IMR-90 (cell line): Measurements from ENCODE around the gene ARMC6. TPM values are rescaled to one million over a fixed set of nuclear protein-coding genes. Genes with fewer than 3 reads are reported as not detected.

ENCODE experiments used
- ATAC-seq: fragments of 200-7000 bp; cut with Tn5 transposase; 2 replicates; pipeline ENCODE4 v1.9.1; 2020; ENCODE audit warnings: low read depth, mild to moderate bottlenecking, moderate library complexity
- BruUV-seq: library from RNA; stranded (reverse); fragments of 400-500 nt; replicated peaks from 2 replicates; lab custom pipeline; 2021; lab: Mats Ljungman, UMichigan
- CTCF ChIA-PET: fragments of 300-600 bp; formaldehyde crosslinking; extraction: SDS; loops from one replicate; lab custom pipeline; 2021; ENCODE audit warnings: antibody characterized with exemption; lab: Yijun Ruan, JAX
- POLR2A ChIA-PET: fragments of 300-600 bp; sonication (Branson Sonifier 250); formaldehyde crosslinking; loops from one replicate; lab custom pipeline; 2022; ENCODE audit warnings: antibody characterized with exemption; ENCODE audit not compliant: unreplicated experiment; lab: Charles Lee
- DNase-seq: peaks from one replicate; pipeline ENCODE4 v3.0.0; 2013
- H2AFZ ChIP-seq: replicated peaks from 2 replicates; pipeline ENCODE3; 2013; ENCODE audit warnings: low read length, mild to moderate bottlenecking; ENCODE audit not compliant: poor library complexity
- H2AK5ac ChIP-seq: 2 replicates; pipeline ENCODE4 v1.6.1; 2013; ENCODE audit warnings: low read depth, low read length, inconsistent platforms
- H2AK9ac ChIP-seq: replicated peaks from 2 replicates; pipeline ENCODE3; 2013; ENCODE audit warnings: mild to moderate bottlenecking, low read depth, low read length, moderate library complexity; ENCODE audit not compliant: poor library complexity
- H2BK120ac ChIP-seq: 2 replicates; pipeline ENCODE4 v1.6.1; 2013; ENCODE audit warnings: low read depth, low read length, inconsistent platforms
- H2BK15ac ChIP-seq: 3 replicates; pipeline ENCODE4 v1.6.1; 2013; ENCODE audit warnings: low read depth, low read length, inconsistent platforms
- H2BK20ac ChIP-seq: 2 replicates; pipeline ENCODE4 v1.6.1; 2013; ENCODE audit warnings: low read depth, mild to moderate bottlenecking, inconsistent platforms, low read length, moderate library complexity
- H2BK5ac ChIP-seq: 2 replicates; pipeline ENCODE4 v1.6.1; 2013; ENCODE audit warnings: mild to moderate bottlenecking, low read depth, low read length, inconsistent platforms; ENCODE audit not compliant: poor library complexity, severe bottlenecking
- H3K14ac ChIP-seq: replicated peaks from 2 replicates; pipeline ENCODE4 v1.6.1; 2013; ENCODE audit warnings: low read depth, low read length, inconsistent platforms
- H3K18ac ChIP-seq: 2 replicates; pipeline ENCODE4 v1.6.1; 2013; ENCODE audit warnings: low read depth, low read length, control low read depth
- H3K23ac ChIP-seq: 2 replicates; pipeline ENCODE4 v1.6.1; 2013; ENCODE audit warnings: low read depth, low read length, inconsistent platforms
- H3K27ac ChIP-seq: 2 replicates; pipeline ENCODE4 v1.5.1; 2013; ENCODE audit warnings: mild to moderate bottlenecking, control low read depth, low read length; ENCODE audit not compliant: insufficient read depth
- H3K27me3 ChIP-seq: 2 replicates; pipeline ENCODE4 v1.6.1; 2013; ENCODE audit warnings: low read length; ENCODE audit not compliant: control insufficient read depth, insufficient read depth
- H3K36me3 ChIP-seq: 2 replicates; pipeline ENCODE4 v1.6.1; 2013; ENCODE audit warnings: low read length, mixed read lengths; ENCODE audit not compliant: control insufficient read depth, insufficient read depth
- H3K4ac ChIP-seq: 2 replicates; pipeline ENCODE4 v1.6.1; 2013; ENCODE audit warnings: low read depth, low read length, inconsistent platforms
- H3K4me1 ChIP-seq: 2 replicates; pipeline ENCODE4 v1.6.1; 2013; ENCODE audit warnings: low read length, mixed read lengths; ENCODE audit not compliant: control insufficient read depth, insufficient read depth
- H3K4me2 ChIP-seq: 2 replicates; pipeline ENCODE4 v1.6.1; 2013; ENCODE audit warnings: low read depth, mild to moderate bottlenecking, control low read depth, low read length, moderate library complexity
- H3K4me3 ChIP-seq: 2 replicates; pipeline ENCODE4 v1.5.1; 2013; ENCODE audit warnings: low read depth, mild to moderate bottlenecking, control low read depth, low read length, moderate library complexity; ENCODE audit not compliant: insufficient read depth
- H3K56ac ChIP-seq: 2 replicates; pipeline ENCODE4 v1.6.1; 2013; ENCODE audit warnings: low read length, inconsistent platforms; ENCODE audit not compliant: insufficient read depth; ENCODE audit errors: extremely low read depth
- H3K79me1 ChIP-seq, 2 experiments: 2 replicates each; pipeline ENCODE4 v1.6.1; 2013; ENCODE audit warnings: low read length in 2 of 2, inconsistent platforms in 1 of 2, low read depth in 1 of 2
- H3K9ac ChIP-seq: 2 replicates; pipeline ENCODE4 v1.6.1; 2013; ENCODE audit warnings: low read depth, low read length, control low read depth
- H3K9me1 ChIP-seq: 2 replicates; pipeline ENCODE4 v1.6.1; 2013; ENCODE audit warnings: low read length, inconsistent platforms; ENCODE audit not compliant: insufficient read depth
- H3K9me3 ChIP-seq: 2 replicates; pipeline ENCODE4 v1.6.1; 2013; ENCODE audit warnings: low read length; ENCODE audit not compliant: control insufficient read depth, insufficient read depth
- H4K20me1 ChIP-seq: 2 replicates; pipeline ENCODE4 v1.6.1; 2013; ENCODE audit warnings: low read length, inconsistent platforms; ENCODE audit not compliant: insufficient read depth
- H4K5ac ChIP-seq: 2 replicates; pipeline ENCODE4 v1.6.1; 2013; ENCODE audit warnings: mild to moderate bottlenecking, low read depth, low read length, control low read depth
- H4K8ac ChIP-seq, 2 experiments: 2 replicates each; pipeline ENCODE4 v1.6.1; 2013; ENCODE audit warnings: low read depth in 2 of 2, low read length in 2 of 2, control low read depth in 1 of 2, inconsistent platforms in 1 of 2
- H4K91ac ChIP-seq: 2 replicates; pipeline ENCODE4 v1.6.1; 2013; ENCODE audit warnings: low read depth, low read length, inconsistent platforms; ENCODE audit not compliant: insufficient read depth
- BHLHE40 ChIP-seq: fragments of 150-350 bp; IDR thresholded peaks from 2 replicates; pipeline ENCODE4 v1.6.1; 2016; ENCODE audit warnings: mild to moderate bottlenecking, low read depth, low read length
- CEBPB ChIP-seq: IDR thresholded peaks from 2 replicates; pipeline ENCODE4 v1.6.1; 2012; ENCODE audit warnings: low read depth, low read length, improper control_type of control experiment
- CHD1 ChIP-seq: IDR thresholded peaks from 2 replicates; pipeline ENCODE4 v1.6.1; 2012; ENCODE audit warnings: low read depth, low read length, improper control_type of control experiment
- ELK1 ChIP-seq: fragments of 150-350 bp; IDR thresholded peaks from 2 replicates; pipeline ENCODE4 v1.6.1; 2016; ENCODE audit warnings: low read depth, mild to moderate bottlenecking, low read length, moderate library complexity, borderline replicate concordance
- FOS ChIP-seq: fragments of 150-350 bp; IDR thresholded peaks from 2 replicates; pipeline ENCODE4 v1.6.1; 2016; ENCODE audit warnings: low read depth, low read length
- MAFK ChIP-seq: IDR thresholded peaks from 2 replicates; pipeline ENCODE4 v1.6.1; 2012; ENCODE audit warnings: low read depth, low read length, improper control_type of control experiment
- MAZ ChIP-seq: IDR thresholded peaks from 2 replicates; pipeline ENCODE4 v1.6.1; 2012; ENCODE audit warnings: low read depth, mild to moderate bottlenecking, low read length, improper control_type of control experiment, moderate library complexity, borderline replicate concordance
- MXI1 ChIP-seq: IDR thresholded peaks from 2 replicates; pipeline ENCODE4 v1.6.1; 2012; ENCODE audit warnings: low read depth, mild to moderate bottlenecking, low read length, moderate library complexity, borderline replicate concordance
- NFE2L2 ChIP-seq: fragments of 150-350 bp; IDR thresholded peaks from 2 replicates; pipeline ENCODE4 v1.6.1; 2016; ENCODE audit warnings: low read depth, mild to moderate bottlenecking, low read length
- POLR2A ChIP-seq: IDR thresholded peaks from 2 replicates; pipeline ENCODE4 v1.6.1; 2012; ENCODE audit warnings: mild to moderate bottlenecking, low read depth, low read length
- RAD21 ChIP-seq: IDR thresholded peaks from 2 replicates; pipeline ENCODE4 v1.6.1; 2012; ENCODE audit warnings: low read length, improper control_type of control experiment
- RCOR1 ChIP-seq: IDR thresholded peaks from 2 replicates; pipeline ENCODE4 v1.6.1; 2012; ENCODE audit warnings: mild to moderate bottlenecking, low read length, improper control_type of control experiment; ENCODE audit not compliant: insufficient replicate concordance
- RFX5 ChIP-seq: IDR thresholded peaks from 2 replicates; pipeline ENCODE4 v1.8.0; 2012; ENCODE audit warnings: low read depth, mild to moderate bottlenecking, low read length, moderate library complexity
- SMC3 ChIP-seq: fragments of 150-350 bp; IDR thresholded peaks from 2 replicates; pipeline ENCODE4 v1.6.1; 2016; ENCODE audit warnings: low read depth, mild to moderate bottlenecking, antibody characterized with exemption, low read length, moderate library complexity
- WGBS, 2 experiments: methylation state at CpG; one replicate each; pipeline versions ENCODE4 v1.1.5 to v1.1.7; 2013; ENCODE audit warnings: missing lambda C conversion rate in 2 of 2; ENCODE audit not compliant: insufficient read length in 1 of 2; ENCODE audit errors: extremely low coverage in 2 of 2; 5-methylcytosine and 5-hydroxymethylcytosine counted together
- dilution Hi-C: fragments of 300-500 bp; cut with HindIII; formaldehyde crosslinking; loops from one replicate; pipeline ENCODE4 v1.14.3; 2018; ENCODE audit warnings: low sequenced_read_pairs; ENCODE audit not compliant: unreplicated experiment
- in situ Hi-C: fragments of 300-500 bp; cut with MboI; formaldehyde crosslinking; loops from 3 replicates; pipeline ENCODE4 v1.14.3; 2019; ENCODE audit warnings: low sequenced_read_pairs, inconsistent platforms, mixed read lengths
- intact Hi-C: fragments of 100-400 bp; cut with micrococcal nuclease; formaldehyde crosslinking; loops from 2 replicates; pipeline ENCODE4 v1.10.0; 2022
- polyA plus RNA-seq, 3 experiments: library from polyadenylated mRNA; depleted of rRNA; stranded (reverse); fragments of >200 nt; gene quantifications; 2 replicates each; pipeline ENCODE4 v1.2.3, GENCODE V29; 2012; ENCODE audit warnings: low replicate concordance in 1 of 3
- total RNA-seq: library from RNA; depleted of rRNA; stranded (reverse); fragments of >200 nt; gene quantifications from 2 replicates; pipeline ENCODE4 v1.2.3, GENCODE V29; 2012
- TF ChIP-seq, protein P1 (sequence below): conservative IDR thresholded peaks from 2 replicates; pipeline ENCODE4 v1.5.1; 2012; ENCODE audit warnings: mild to moderate bottlenecking, low read depth, low read length, improper control_type of control experiment
- TF ChIP-seq, protein P2 (sequence below): fragments of 150-350 bp; IDR thresholded peaks from 2 replicates; pipeline ENCODE4 v1.6.1; 2017; ENCODE audit warnings: mild to moderate bottlenecking, antibody characterized with exemption, low read length, low read depth

Gene ARMC6
- total and polyA plus RNA-seq, 2 of the 4 experiments (the other 2 are of a cell fraction) = 41.5 to 52.7 TPM

- H2BK20ac ChIP-seq = no peak overlapping the region
- H4K5ac ChIP-seq = no peak overlapping the region
- BruUV-seq = no TSS peak
- H3K27ac ChIP-seq = no peak overlapping the region
- no peak overlapping the region for H3K4me3 ChIP-seq
- H3K23ac ChIP-seq = no peak overlapping the region
- H2AK9ac ChIP-seq = no peak overlapping the region
- H2BK15ac ChIP-seq = no peak overlapping the region
- H3K9me3 ChIP-seq = no peaks in the 10 kb centered on the region
- TF ChIP-seq NFE2L2 (no peak), FOS (no peak), RCOR1 (no peak), CEBPB (no peak), MXI1 (no peak), ELK1 (no peak), RAD21 (no peak), POLR2A (no peak), MAZ (no peak), SMC3 (no peak), MAFK (no peak), CHD1 (no peak), BHLHE40 (no peak), RFX5 (no peak)
- TF ChIP-seq, protein P1, sequence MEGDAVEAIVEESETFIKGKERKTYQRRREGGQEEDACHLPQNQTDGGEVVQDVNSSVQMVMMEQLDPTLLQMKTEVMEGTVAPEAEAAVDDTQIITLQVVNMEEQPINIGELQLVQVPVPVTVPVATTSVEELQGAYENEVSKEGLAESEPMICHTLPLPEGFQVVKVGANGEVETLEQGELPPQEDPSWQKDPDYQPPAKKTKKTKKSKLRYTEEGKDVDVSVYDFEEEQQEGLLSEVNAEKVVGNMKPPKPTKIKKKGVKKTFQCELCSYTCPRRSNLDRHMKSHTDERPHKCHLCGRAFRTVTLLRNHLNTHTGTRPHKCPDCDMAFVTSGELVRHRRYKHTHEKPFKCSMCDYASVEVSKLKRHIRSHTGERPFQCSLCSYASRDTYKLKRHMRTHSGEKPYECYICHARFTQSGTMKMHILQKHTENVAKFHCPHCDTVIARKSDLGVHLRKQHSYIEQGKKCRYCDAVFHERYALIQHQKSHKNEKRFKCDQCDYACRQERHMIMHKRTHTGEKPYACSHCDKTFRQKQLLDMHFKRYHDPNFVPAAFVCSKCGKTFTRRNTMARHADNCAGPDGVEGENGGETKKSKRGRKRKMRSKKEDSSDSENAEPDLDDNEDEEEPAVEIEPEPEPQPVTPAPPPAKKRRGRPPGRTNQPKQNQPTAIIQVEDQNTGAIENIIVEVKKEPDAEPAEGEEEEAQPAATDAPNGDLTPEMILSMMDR = no peak
- TF ChIP-seq, protein P2, sequence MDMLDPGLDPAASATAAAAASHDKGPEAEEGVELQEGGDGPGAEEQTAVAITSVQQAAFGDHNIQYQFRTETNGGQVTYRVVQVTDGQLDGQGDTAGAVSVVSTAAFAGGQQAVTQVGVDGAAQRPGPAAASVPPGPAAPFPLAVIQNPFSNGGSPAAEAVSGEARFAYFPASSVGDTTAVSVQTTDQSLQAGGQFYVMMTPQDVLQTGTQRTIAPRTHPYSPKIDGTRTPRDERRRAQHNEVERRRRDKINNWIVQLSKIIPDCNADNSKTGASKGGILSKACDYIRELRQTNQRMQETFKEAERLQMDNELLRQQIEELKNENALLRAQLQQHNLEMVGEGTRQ = no peak
- H4K91ac ChIP-seq = no peak overlapping the region
- dilution Hi-C loops = no loop called here
- ChIA-PET CTCF (no interaction called here), POLR2A (no interaction called here)
- intact Hi-C loops = loop anchor here (1.0 kb wide), 2 partner anchors 58 to 84 kb away; no protein-coding TSS in a partner anchor
- no peaks in the 10 kb centered on the region for H3K4me1 ChIP-seq
- H3K18ac ChIP-seq = no peak overlapping the region
- peaks cover 0 to 19% of the 10 kb centered on the region in 2 experiments; a peak in 1 of 4 replicates for H3K79me1 ChIP-seq
- ATAC-seq (no peak), DNase-seq (no peak)
- H3K9me1 ChIP-seq = no peaks in the 10 kb centered on the region; the same call in 1 of the 2 replicates
- no peaks in the 10 kb centered on the region for H3K27me3 ChIP-seq
- H3K4me2 ChIP-seq = no peak overlapping the region
- no peaks in the 10 kb centered on the region; the same call in 1 of the 2 replicates for H4K20me1 ChIP-seq
- no peak overlapping the region for H2AK5ac ChIP-seq
- H3K56ac ChIP-seq = no peak overlapping the region
- H2BK120ac ChIP-seq = no peak overlapping the region
- H3K14ac ChIP-seq = no peak overlapping the region
- 98% methylated on average over 9 of the region's 19 CpGs; no CpG with 5 or more reads in 1 of the 2 experiments for WGBS, 2 experiments
- H2AFZ ChIP-seq = no peak overlapping the region
- no peak overlapping the region for H2BK5ac ChIP-seq
- peaks cover 63% of the 10 kb centered on the region for H3K36me3 ChIP-seq
- in situ Hi-C loops = no loop called here
- H4K8ac ChIP-seq = no peak overlapping the region
- H3K9ac ChIP-seq = no peak overlapping the region
- no peak overlapping the region for H3K4ac ChIP-seq
These were observed 21.6 kb downstream of the ARMC6 start for GRCh38 chr19:19054939-19055440.
